Spleen (tissue), 11 donors: Measurements from ENCODE around the gene ZNF543. TPM values are rescaled to one million over a fixed set of nuclear protein-coding genes. Genes with fewer than 3 reads are reported as not detected.
"Not testable (repeated sequence)": the region's sequence is repeated elsewhere in the genome, so short reads cannot be mapped to it uniquely, and the experiment has no call there.

Source experiments
- DNase-seq: peaks from one replicate; pipeline ENCODE4 v3.0.0-alpha.2; 2020
- H3K27ac ChIP-seq, 8 donors: fragments of 200-600 bp; sonication (generic) in 7 of 8; 1 replicate in 4 of 8; 2 replicates in 4 of 8; pipeline versions ENCODE4 v1.5.0 to v1.8.0; 2016 to 2021; ENCODE audit warnings: inconsistent platforms in 4 of 8, mild to moderate bottlenecking in 4 of 8, moderate library complexity in 1 of 8
- H3K27me3 ChIP-seq, 7 donors: fragments of 200-600 bp; sonication (generic) in 6 of 7; replicated peaks in 1 of 7; 1 replicate in 4 of 7; 2 replicates in 3 of 7; pipeline versions ENCODE4 v1.5.0 to v1.8.0; 2016 to 2021; ENCODE audit warnings: inconsistent platforms in 3 of 7, mild to moderate bottlenecking in 1 of 7
- H3K36me3 ChIP-seq, 6 donors: fragments of 200-600 bp; sonication (generic) in 5 of 6; 1 replicate in 4 of 6; 2 replicates in 2 of 6; pipeline versions ENCODE4 v1.5.0 to v1.8.0; 2016 to 2021; ENCODE audit warnings: inconsistent platforms in 2 of 6
- H3K4me1 ChIP-seq, 6 donors: fragments of 200-600 bp; sonication (generic) in 5 of 6; 1 replicate in 3 of 6; 2 replicates in 3 of 6; pipeline versions ENCODE4 v1.5.0 to v1.8.0; 2016 to 2021; ENCODE audit warnings: inconsistent platforms in 3 of 6
- H3K4me3 ChIP-seq, 8 donors: fragments of 200-600 bp; sonication (generic) in 7 of 8; 1 replicate in 4 of 8; 2 replicates in 4 of 8; pipeline versions ENCODE4 v1.5.0 to v1.8.0; 2016 to 2021; ENCODE audit warnings: inconsistent platforms in 4 of 8, mild to moderate bottlenecking in 4 of 8, moderate library complexity in 2 of 8
- H3K9me3 ChIP-seq, 8 donors: fragments of 200-600 bp; sonication (generic) in 7 of 8; 1 replicate in 4 of 8; 2 replicates in 4 of 8; pipeline versions ENCODE4 v1.5.0 to v1.8.0; 2016 to 2021; ENCODE audit warnings: inconsistent platforms in 4 of 8
- CTCF ChIP-seq, 11 experiments: fragments of 200-600 bp in 7 of 11; fragments of 450-650 bp in 4 of 11; sonication (generic) in 4 of 11; IDR thresholded peaks in 8 of 11; conservative IDR thresholded peaks in 3 of 11; 1 replicate in 7 of 11; 2 replicates in 4 of 11; pipeline versions ENCODE4 v1.4.0 to v1.8.0; 2016 to 2021; ENCODE audit warnings: antibody characterized with exemption in 11 of 11, inconsistent platforms in 4 of 11, mild to moderate bottlenecking in 1 of 11
- POLR2A ChIP-seq, 3 donors: fragments of 450-650 bp; IDR thresholded peaks; one replicate each; pipeline ENCODE4 v1.5.1; 2017; ENCODE audit warnings: antibody characterized with exemption in 3 of 3, mild to moderate bottlenecking in 1 of 3
- POLR2AphosphoS5 ChIP-seq, 3 donors: sonication (generic); formaldehyde crosslinking; IDR thresholded peaks; one replicate each; pipeline ENCODE4 v1.5.1; 2017; ENCODE audit warnings: antibody characterized with exemption in 3 of 3
- WGBS, 5 donors: extraction: QIAGEN DNeasy Blood & Tissue Kit in 3 of 5; methylation state at CpG; one replicate each; pipeline versions ENCODE4 v1.1.5 to v1.1.7; 2013 to 2018; 5-methylcytosine and 5-hydroxymethylcytosine counted together
- intact Hi-C: fragments of 100-400 bp; cut with DNase I; formaldehyde crosslinking; loops from one replicate; pipeline ENCODE4 v1.15.0; 2023; ENCODE audit warnings: low total_unique reads
- polyA plus RNA-seq, 3 donors: library from polyadenylated mRNA; stranded (reverse); fragments of 200-250 nt; gene quantifications; one replicate each; pipeline ENCODE4 v1.2.1, GENCODE V29; 2013
- total RNA-seq, 7 donors: library from RNA; depleted of rRNA in 3 of 7; stranded (reverse); fragments of >200 nt in 3 of 7; fragmentation: NEBNext Ultra II Directional in 4 of 7; extraction: Animal tissue kit (Norgen Biotek cat#: 25700) in 4 of 7; gene quantifications; one replicate each; pipeline versions ENCODE4 v1.1.0 to v1.2.1, GENCODE V29; 2016 to 2021
- donor health status: healthy with polysubstance abuse.
- donor health status: DM: no; HTN: no; CAD: no; lungs with moderate emphysema.
- donor health status: DM: no; HTN: no; CAD: no.
- donor health status: Bipolar disorder and iron deficiency.
- donor health status: healthy.
- donor health status: DM: no; HTN: no; CAD: no.
- donor health status: DM: yes; HTN: yes; CAD: no.

The ZNF543 gene
- total and polyA plus RNA-seq, 10 donors: 1.6 to 16.9 (median 12.1) TPM

- no peaks in the 10 kb centered on the region for H3K9me3 ChIP-seq
- H3K27ac ChIP-seq: no peak overlapping the region
- intact Hi-C loops: no loop called here
- peaks cover 6 to 22% (median 12%) of the 10 kb centered on the region in 6 donors for H3K4me1 ChIP-seq
- no peaks in the 10 kb centered on the region for H3K27me3 ChIP-seq
- DNase-seq: no peak
- WGBS, 5 donors: 50 to 84% (median 60%) methylated on average over 1 of the region's 1 CpG
- TF ChIP-seq CTCF (IDR thresholded peaks at IDR 0.05 in 8 of 11, conservative IDR thresholded peaks at IDR 0.05 in 3 of 11): no peak
- no peak for TF ChIP-seq POLR2A (IDR thresholded peaks at IDR 0.05)
- TF ChIP-seq POLR2AphosphoS5 (IDR thresholded peaks at IDR 0.05): no peak
- no peak overlapping the region for H3K4me3 ChIP-seq
- H3K36me3 ChIP-seq: peaks cover 0 to 22% (median 0%) of the 10 kb centered on the region in 6 donors
These were observed 43.8 kb upstream of the ZNF543 start for GRCh38 chr19:57276430-57276829.

- H3K27me3 ChIP-seq, DNase-seq, intact Hi-C loops, H3K27ac ChIP-seq, H3K9me3 ChIP-seq, H3K4me3 ChIP-seq: not testable (repeated sequence)
- WGBS, 5 donors: 80 to 90% (median 87%) methylated on average over 2 of the region's 2 CpGs
- H3K36me3 ChIP-seq: peaks cover 0 to 31% (median 3%) of the 10 kb centered on the region in 6 donors
- peaks cover 23 to 43% (median 31%) of the 10 kb centered on the region in 6 donors for H3K4me1 ChIP-seq
These were observed 41.8 kb upstream of the ZNF543 start for GRCh38 chr19:57278481-57278880.

GRCh38 chr19:57279418-57280164 lies 40.7 kb upstream of the ZNF543 start:
- H3K27ac ChIP-seq: peak overlapping the region; percentile 88 to 100 (median 99)
- peaks cover 23 to 54% (median 39%) of the 10 kb centered on the region in 6 donors for H3K4me1 ChIP-seq
- peak overlapping the region; percentile 78 to 98 (median 89) for H3K4me3 ChIP-seq
- peak in 2 of 3 donors; percentile 90 to 95 for TF ChIP-seq POLR2AphosphoS5 (IDR thresholded peaks at IDR 0.05)
- peak; percentile 8 to 73 (median 62) for TF ChIP-seq POLR2A (IDR thresholded peaks at IDR 0.05)
- TF ChIP-seq CTCF (IDR thresholded peaks at IDR 0.05 in 8 of 11, conservative IDR thresholded peaks at IDR 0.05 in 3 of 11): peak in 6 of 11 experiments; percentile 6 to 51 (median 22)
- intact Hi-C loops: no loop called here
- H3K9me3 ChIP-seq: no peaks in the 10 kb centered on the region
- 5 to 7% (median 5%) methylated on average over 25 of the region's 25 CpGs for WGBS, 5 donors
- H3K27me3 ChIP-seq: no peaks in the 10 kb centered on the region
- H3K36me3 ChIP-seq: peaks cover 0 to 40% (median 12%) of the 10 kb centered on the region in 6 donors
- DNase-seq: peak; percentile 96

- H3K27me3 ChIP-seq: no peaks in the 10 kb centered on the region
- DNase-seq: peak; percentile 99
- H3K4me3 ChIP-seq: peak within 1 kb of the TSS; percentile 78 to 98 (median 89)
- TF ChIP-seq POLR2A (IDR thresholded peaks at IDR 0.05): peak in 2 of 3 donors; percentile 12 to 22
- peak in 5 of 11 experiments; percentile 3 to 29 (median 8) for TF ChIP-seq CTCF (IDR thresholded peaks at IDR 0.05 in 8 of 11, conservative IDR thresholded peaks at IDR 0.05 in 3 of 11)
- peak; percentile 90 to 95 (median 91) for TF ChIP-seq POLR2AphosphoS5 (IDR thresholded peaks at IDR 0.05)
- H3K27ac ChIP-seq: peak within 1 kb of the TSS; percentile 88 to 100 (median 99)
- WGBS, 5 donors: 0 to 1% (median 0%) methylated on average over 38 to 71 of the region's 71 CpGs
- peaks cover 23 to 61% (median 42%) of the 10 kb centered on the region in 6 donors for H3K4me1 ChIP-seq
- peaks cover 0 to 44% (median 20%) of the 10 kb centered on the region in 6 donors for H3K36me3 ChIP-seq
- no peaks in the 10 kb centered on the region for H3K9me3 ChIP-seq
- intact Hi-C loops: no loop called here
These were observed 39.9 kb upstream of the ZNF543 start, which contains the start of gene ZNF460 for GRCh38 chr19:57280165-57280961. Gene ZNF460, plus strand, starts transcription at chr19:57280485. Its CDS starts 322 bp downstream, at chr19:57280807.
